HK-2 (cell line): ENCODE measurements around the gene ACBD6.

ENCODE experiments used
- DNase-seq: peaks from one replicate; pipeline ENCODE4 v3.0.0-alpha.2; 2018; ENCODE audit not compliant: unreplicated experiment

ACBD6 gene

GRCh38 chr1:180255536-180256340 is 246.6 kb downstream of the ACBD6 start:
- no peak for DNase-seq

- DNase-seq, result no peak
These were observed 247.5 kb downstream of the ACBD6 start for GRCh38 chr1:180254854-180255253.

- DNase-seq, result no peak
These were observed 247.9 kb downstream of the ACBD6 start for GRCh38 chr1:180254496-180254819.

- DNase-seq, result no peak
These were observed 248.5 kb downstream of the ACBD6 start for GRCh38 chr1:180253585-180254495.

GRCh38 chr1:180252638-180253536 is 249.5 kb downstream of the ACBD6 start:
- peak; percentile 84 for DNase-seq

GRCh38 chr1:180251526-180252305 is 250.7 kb downstream of the ACBD6 start:
- DNase-seq, result no peak

- no peak for DNase-seq
These were observed 251.4 kb downstream of the ACBD6 start for GRCh38 chr1:180250883-180251509.

GRCh38 chr1:180250499-180250770 is 251.9 kb downstream of the ACBD6 start:
- DNase-seq, result no peak

- no peak for DNase-seq
These were observed 252.5 kb downstream of the ACBD6 start for GRCh38 chr1:180249725-180250498.

GRCh38 chr1:180248731-180249681 is 253.4 kb downstream of the ACBD6 start:
- no peak for DNase-seq

- no peak for DNase-seq
These were observed 254.2 kb downstream of the ACBD6 start for GRCh38 chr1:180248176-180248575.

GRCh38 chr1:180247580-180247979 is 254.8 kb downstream of the ACBD6 start:
- no peak for DNase-seq

GRCh38 chr1:180247061-180247460 is 255.3 kb downstream of the ACBD6 start:
- no peak for DNase-seq

- DNase-seq, result no peak
These were observed 255.8 kb downstream of the ACBD6 start for GRCh38 chr1:180246579-180246978.

- no peak for DNase-seq
These were observed 257.5 kb downstream of the ACBD6 start for GRCh38 chr1:180244840-180245239.

GRCh38 chr1:180243517-180244221 is 258.7 kb downstream of the ACBD6 start:
- no peak for DNase-seq

GRCh38 chr1:180241716-180242544 is 260.4 kb downstream of the ACBD6 start:
- no peak for DNase-seq
